H1 (cell line): ENCODE results near the gene ETFBKMT.

ENCODE experiments used
- CREB1 ChIP-seq: IDR thresholded peaks from 2 replicates; pipeline ENCODE4 v1.6.1; 2012; ENCODE audit warnings: inconsistent platforms
- JUND ChIP-seq: IDR thresholded peaks from 2 replicates; pipeline ENCODE4 v1.6.1; 2011; ENCODE audit warnings: mild to moderate bottlenecking, improper control_type of control experiment, low read length
- NRF1 ChIP-seq: IDR thresholded peaks from 2 replicates; pipeline ENCODE4 v1.6.1; 2011; ENCODE audit warnings: mild to moderate bottlenecking, low read depth, low read length, improper control_type of control experiment
- POLR2A ChIP-seq, 2 experiments: IDR thresholded peaks; 1 replicate in 1 of 2; 2 replicates in 1 of 2; pipeline ENCODE4 v1.6.1; 2011; ENCODE audit warnings: low read depth in 2 of 2, low read length in 2 of 2, mild to moderate bottlenecking in 2 of 2; ENCODE audit errors: control extremely low read depth in 1 of 2
- POLR2AphosphoS5 ChIP-seq: IDR thresholded peaks from 2 replicates; pipeline ENCODE4 v1.6.1; 2011; ENCODE audit warnings: low read depth, low read length
- RAD21 ChIP-seq, 2 experiments: IDR thresholded peaks in 1 of 2; conservative IDR thresholded peaks in 1 of 2; 2 replicates each; pipeline ENCODE4 v1.6.1; 2011; ENCODE audit warnings: low read depth in 2 of 2, low read length in 2 of 2, improper control_type of control experiment in 1 of 2, inconsistent platforms in 1 of 2, mild to moderate bottlenecking in 1 of 2, moderate library complexity in 1 of 2
- RNF2 ChIP-seq: fragments of 200-900, 300-1000 bp; sonication (generic); IDR thresholded peaks from 2 replicates; pipeline ENCODE4 v1.7.1; 2016; ENCODE audit warnings: borderline replicate concordance, low read depth, mild to moderate bottlenecking, antibody characterized with exemption, low read length; ENCODE audit not compliant: poor library complexity, severe bottlenecking; ENCODE audit errors: missing control alignments
- TBP ChIP-seq: IDR thresholded peaks from 2 replicates; pipeline ENCODE4 v1.6.1; 2011; ENCODE audit warnings: low read depth, low read length, improper control_type of control experiment
- USF2 ChIP-seq: IDR thresholded peaks from 2 replicates; pipeline ENCODE4 v1.6.1; 2011; ENCODE audit warnings: low read length, improper control_type of control experiment
- ZNF274 ChIP-seq: IDR thresholded peaks from 2 replicates; pipeline ENCODE4 v1.7.0; 2012; ENCODE audit warnings: low read length, borderline replicate concordance; ENCODE audit errors: extremely low read depth
- TF ChIP-seq, protein P1 (sequence below): IDR thresholded peaks from 2 replicates; pipeline ENCODE4 v1.6.1; 2012; ENCODE audit warnings: inconsistent platforms
- TF ChIP-seq, protein P2 (sequence below), 3 experiments: IDR thresholded peaks; 1 replicate in 2 of 3; 2 replicates in 1 of 3; pipeline versions ENCODE4 v1.5.1 to v1.6.1; 2011; ENCODE audit warnings: low read length in 3 of 3, mild to moderate bottlenecking in 3 of 3, inconsistent platforms in 2 of 3, low read depth in 1 of 3, moderate library complexity in 1 of 3; ENCODE audit not compliant: insufficient read depth in 1 of 3; ENCODE audit errors: control extremely low read depth in 1 of 3
- TF ChIP-seq, protein P3 (sequence below): IDR thresholded peaks from 2 replicates; pipeline ENCODE4 v1.6.1; 2011; ENCODE audit warnings: low read depth, mild to moderate bottlenecking, low read length; ENCODE audit not compliant: insufficient read depth

- TF ChIP-seq RAD21 (IDR thresholded peaks at IDR 0.05 in 1 of 2, conservative IDR thresholded peaks at IDR 0.05 in 1 of 2; ENCODE audit: low read depth in 2 of 2, low read length in 2 of 2): no peak
- TF ChIP-seq RNF2: no peak
- TF ChIP-seq, protein P1, sequence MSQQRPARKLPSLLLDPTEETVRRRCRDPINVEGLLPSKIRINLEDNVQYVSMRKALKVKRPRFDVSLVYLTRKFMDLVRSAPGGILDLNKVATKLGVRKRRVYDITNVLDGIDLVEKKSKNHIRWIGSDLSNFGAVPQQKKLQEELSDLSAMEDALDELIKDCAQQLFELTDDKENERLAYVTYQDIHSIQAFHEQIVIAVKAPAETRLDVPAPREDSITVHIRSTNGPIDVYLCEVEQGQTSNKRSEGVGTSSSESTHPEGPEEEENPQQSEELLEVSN: no peak
- TF ChIP-seq NRF1: no peak
- TF ChIP-seq, protein P2, sequence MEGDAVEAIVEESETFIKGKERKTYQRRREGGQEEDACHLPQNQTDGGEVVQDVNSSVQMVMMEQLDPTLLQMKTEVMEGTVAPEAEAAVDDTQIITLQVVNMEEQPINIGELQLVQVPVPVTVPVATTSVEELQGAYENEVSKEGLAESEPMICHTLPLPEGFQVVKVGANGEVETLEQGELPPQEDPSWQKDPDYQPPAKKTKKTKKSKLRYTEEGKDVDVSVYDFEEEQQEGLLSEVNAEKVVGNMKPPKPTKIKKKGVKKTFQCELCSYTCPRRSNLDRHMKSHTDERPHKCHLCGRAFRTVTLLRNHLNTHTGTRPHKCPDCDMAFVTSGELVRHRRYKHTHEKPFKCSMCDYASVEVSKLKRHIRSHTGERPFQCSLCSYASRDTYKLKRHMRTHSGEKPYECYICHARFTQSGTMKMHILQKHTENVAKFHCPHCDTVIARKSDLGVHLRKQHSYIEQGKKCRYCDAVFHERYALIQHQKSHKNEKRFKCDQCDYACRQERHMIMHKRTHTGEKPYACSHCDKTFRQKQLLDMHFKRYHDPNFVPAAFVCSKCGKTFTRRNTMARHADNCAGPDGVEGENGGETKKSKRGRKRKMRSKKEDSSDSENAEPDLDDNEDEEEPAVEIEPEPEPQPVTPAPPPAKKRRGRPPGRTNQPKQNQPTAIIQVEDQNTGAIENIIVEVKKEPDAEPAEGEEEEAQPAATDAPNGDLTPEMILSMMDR (IDR thresholded peaks at IDR 0.05; ENCODE audit: control extremely low read depth in 1 of 3, insufficient read depth in 1 of 3, low read depth in 1 of 3, low read length in 3 of 3): no peak
- TF ChIP-seq POLR2AphosphoS5: no peak
- no peak for TF ChIP-seq JUND
- no peak for TF ChIP-seq ZNF274
- TF ChIP-seq CREB1: no peak
- TF ChIP-seq USF2: no peak
- TF ChIP-seq POLR2A (IDR thresholded peaks at IDR 0.05; ENCODE audit: control extremely low read depth in 1 of 2, low read depth in 2 of 2, low read length in 2 of 2): no peak
- TF ChIP-seq, protein P3, sequence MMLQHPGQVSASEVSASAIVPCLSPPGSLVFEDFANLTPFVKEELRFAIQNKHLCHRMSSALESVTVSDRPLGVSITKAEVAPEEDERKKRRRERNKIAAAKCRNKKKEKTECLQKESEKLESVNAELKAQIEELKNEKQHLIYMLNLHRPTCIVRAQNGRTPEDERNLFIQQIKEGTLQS: no peak
- no peak for TF ChIP-seq TBP
These were observed 27.6 kb downstream of the ETFBKMT start for GRCh38 chr12:31687101-31687527.
